Hippocampal formation (tissue), 2 donors: Measurements from ENCODE around the gene SLC1A2.

ENCODE experiments used
- DNase-seq, 2 donors: peaks; one replicate each; lab custom pipeline; 2025; lab: John Stamatoyannopoulos, UW

SLC1A2 gene

GRCh38 chr11:35223991-35224390 is 195.4 kb downstream of the SLC1A2 start:
- no peak for DNase-seq

- DNase-seq = no peak
Observed at GRCh38 chr11:35223371-35223796, 196.0 kb downstream of the SLC1A2 start.

GRCh38 chr11:35218956-35219355 is 200.4 kb downstream of the SLC1A2 start:
- DNase-seq = no peak

- no peak for DNase-seq
Observed at GRCh38 chr11:35216962-35217678, 202.2 kb downstream of the SLC1A2 start.

GRCh38 chr11:35215945-35216344 is 203.4 kb downstream of the SLC1A2 start:
- no peak for DNase-seq

GRCh38 chr11:35214792-35215193 is 204.6 kb downstream of the SLC1A2 start:
- no peak for DNase-seq

GRCh38 chr11:35214226-35214770 is 205.1 kb downstream of the SLC1A2 start:
- no peak for DNase-seq

GRCh38 chr11:35211952-35212351 is 207.4 kb downstream of the SLC1A2 start:
- no peak for DNase-seq

GRCh38 chr11:35210876-35211546 is 208.3 kb downstream of the SLC1A2 start:
- no peak for DNase-seq

GRCh38 chr11:35208795-35209194 is 210.6 kb downstream of the SLC1A2 start:
- DNase-seq = no peak

- no peak for DNase-seq
Observed at GRCh38 chr11:35207471-35208403, 211.6 kb downstream of the SLC1A2 start.

GRCh38 chr11:35206616-35207015 is 212.7 kb downstream of the SLC1A2 start:
- DNase-seq = no peak

GRCh38 chr11:35204614-35205013 is 214.7 kb downstream of the SLC1A2 start:
- DNase-seq = no peak
